T-helper 1 cell (primary cell): ENCODE data around the gene HPS1.
"Not testable (repeated sequence)": the region's sequence is repeated elsewhere in the genome, so short reads cannot be mapped to it uniquely, and the experiment has no call there.

Source experiments
- DNase-seq, 5 donors: peaks; one replicate each; pipeline ENCODE4 v3.0.0-alpha.2; 2012 to 2020

Gene HPS1

DNA sequence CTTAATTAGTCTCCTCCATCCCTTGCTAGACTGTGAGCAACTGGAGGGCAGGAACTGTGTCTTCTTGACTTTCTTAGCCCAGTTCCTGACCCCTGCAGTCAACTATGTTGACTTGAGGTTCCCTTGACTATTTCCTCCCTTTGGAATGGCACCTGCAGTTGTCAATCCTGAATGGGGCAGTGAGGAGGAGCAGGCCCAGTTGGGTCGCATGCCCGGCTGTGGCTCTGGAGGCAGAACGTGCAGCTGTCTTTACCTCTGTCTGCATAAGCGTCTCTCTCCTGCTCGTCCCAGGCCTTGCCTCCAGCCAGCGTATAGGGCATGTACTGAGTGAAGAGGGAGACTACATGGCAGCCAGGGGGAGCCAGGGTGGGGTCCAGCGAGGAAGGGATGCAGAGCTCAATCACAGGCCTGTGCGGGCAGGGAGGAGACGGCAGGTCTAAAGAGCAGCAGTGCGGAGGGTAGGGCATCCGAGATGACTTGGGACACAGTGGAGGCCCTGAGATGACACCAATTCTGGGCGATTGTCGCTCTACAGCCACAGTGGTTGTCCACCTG lies 58.6 kb downstream of the HPS1 start:
- no peak for DNase-seq

DNA sequence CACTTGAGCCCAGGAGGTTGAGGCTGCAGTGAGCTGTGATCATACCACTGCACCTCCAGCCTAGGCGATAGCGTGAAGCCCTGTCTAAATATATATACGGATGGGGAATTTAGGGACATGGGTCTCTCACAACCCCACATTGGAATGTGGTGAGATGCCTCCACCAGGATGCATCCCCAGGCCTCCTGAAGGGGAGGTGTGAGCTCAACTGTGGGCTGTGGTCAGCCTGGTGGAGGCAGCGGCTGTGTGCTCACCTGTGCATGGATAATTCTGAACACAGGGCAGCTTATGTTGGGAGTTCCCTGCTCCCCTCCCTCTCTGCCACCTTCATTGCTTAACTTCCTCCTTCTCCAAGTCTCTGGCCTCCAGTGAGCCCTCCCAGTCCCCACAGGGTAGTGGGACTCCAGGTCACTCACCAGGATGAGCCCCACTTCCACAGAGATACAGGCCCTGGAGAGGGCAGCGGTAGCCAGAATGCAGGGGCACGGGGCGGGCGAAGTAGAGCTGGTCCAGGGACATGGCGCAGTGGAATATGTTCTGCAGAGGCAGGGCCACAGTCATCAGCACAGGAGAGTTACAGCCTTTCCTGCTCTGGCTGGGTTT lies 62.1 kb downstream of the HPS1 start:
- no peak for DNase-seq

DNA sequence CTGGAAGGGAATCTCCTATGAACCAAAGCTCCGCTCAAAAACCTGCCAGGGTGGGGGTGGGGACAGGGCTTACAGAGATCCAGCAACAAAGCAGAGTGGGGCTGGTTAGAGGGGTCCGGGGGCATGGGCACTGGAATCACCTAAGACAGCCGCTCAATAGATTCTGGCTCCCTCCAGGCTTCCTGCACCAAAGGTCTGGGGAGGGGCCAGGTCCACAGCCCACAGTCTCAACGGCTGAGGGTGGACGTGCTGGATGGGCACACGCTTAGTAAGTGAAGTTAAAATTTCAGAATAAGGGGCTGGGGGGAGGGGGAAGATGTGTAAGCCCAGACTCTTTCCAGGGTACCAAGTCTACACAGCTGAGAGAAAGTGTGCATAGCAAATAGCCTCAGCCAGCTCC lies 62.9 kb downstream of the HPS1 start:
- no peak for DNase-seq

DNA sequence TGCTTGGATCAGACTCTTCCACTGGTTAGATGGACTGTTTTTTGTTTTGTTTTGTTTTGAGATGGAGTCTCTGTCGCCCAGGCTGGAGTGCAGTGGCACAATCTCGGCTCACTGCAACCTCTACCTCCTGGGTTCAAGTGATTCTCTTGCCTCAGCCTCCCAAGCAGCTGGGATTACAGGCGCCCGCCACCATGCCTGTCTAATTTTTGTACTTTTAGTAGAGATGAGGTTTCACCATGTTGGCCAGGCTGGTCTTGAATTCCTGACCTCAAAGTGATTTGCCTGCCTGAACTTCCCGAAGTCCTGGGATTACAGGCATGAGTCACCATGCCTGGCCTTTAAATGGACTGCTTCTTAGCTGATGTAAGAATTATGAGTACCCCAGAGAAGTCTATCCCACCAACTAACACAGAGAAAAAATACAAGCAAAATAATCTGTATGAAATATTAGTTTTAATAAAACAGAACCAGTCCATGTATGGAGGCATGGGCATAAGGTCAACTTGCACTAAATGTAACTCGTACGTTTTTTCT lies 63.5 kb downstream of the HPS1 start:
- not testable (repeated sequence) for DNase-seq

DNA sequence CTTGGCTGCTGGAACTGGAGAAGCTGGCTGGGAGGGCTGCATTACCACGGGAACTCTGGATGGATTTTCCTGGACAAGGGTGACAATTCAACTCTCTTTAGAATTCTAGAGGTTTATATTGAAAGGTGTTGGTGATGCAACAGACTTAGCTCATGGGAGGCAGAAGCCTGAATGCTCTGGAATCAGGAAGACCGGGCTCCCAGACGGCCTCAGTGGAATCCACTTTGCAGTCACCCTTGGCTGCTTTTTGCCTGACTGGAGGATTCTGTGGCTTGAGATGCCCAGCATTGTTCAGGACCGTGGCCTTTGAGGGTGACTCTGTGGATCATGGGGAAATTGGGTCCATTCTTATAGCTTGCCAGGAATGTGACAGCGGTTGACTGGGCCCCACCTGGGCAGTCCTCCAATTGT lies 64.0 kb downstream of the HPS1 start:
- no peak for DNase-seq

DNA sequence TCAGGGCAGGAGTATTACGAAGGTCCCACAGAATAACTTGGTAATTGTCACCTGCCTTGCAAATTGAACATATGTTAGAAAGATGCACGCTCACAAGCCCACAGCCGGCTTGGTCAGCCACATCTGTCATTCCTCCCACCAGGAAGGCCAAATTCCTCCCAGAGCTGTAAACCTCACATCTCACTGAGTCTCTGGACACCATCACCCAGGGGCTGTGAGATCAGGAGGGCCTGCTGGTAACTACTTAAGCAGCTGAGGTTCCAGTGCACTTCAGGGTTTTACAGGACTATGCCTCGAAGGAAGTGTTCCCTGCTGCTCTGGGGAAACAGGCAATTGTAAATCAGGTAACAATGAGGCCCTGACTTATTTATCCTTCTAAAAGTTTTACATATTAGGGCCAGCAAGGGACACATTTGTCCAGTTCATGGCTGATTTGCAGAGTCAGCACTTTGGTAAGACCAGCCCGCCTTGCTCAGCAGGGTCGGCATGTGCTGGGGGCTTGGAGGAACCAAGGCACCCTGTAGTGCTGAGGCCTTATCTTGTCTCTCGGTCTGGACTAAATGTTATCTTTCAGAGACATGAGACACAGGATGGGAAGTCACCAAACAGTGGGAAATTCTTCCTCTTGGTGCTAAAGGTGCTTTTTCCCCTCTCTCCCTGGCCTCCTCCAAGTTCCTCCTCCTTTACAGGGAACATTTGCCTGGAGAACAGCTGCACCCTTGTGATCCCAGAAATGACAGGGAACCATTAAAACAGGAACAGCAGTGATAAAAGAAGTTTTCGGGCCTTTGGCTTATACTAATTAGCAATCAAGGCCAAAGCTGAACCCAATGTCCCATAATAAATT lies 66.0 kb downstream of the HPS1 start:
- DNase-seq: no peak

DNA sequence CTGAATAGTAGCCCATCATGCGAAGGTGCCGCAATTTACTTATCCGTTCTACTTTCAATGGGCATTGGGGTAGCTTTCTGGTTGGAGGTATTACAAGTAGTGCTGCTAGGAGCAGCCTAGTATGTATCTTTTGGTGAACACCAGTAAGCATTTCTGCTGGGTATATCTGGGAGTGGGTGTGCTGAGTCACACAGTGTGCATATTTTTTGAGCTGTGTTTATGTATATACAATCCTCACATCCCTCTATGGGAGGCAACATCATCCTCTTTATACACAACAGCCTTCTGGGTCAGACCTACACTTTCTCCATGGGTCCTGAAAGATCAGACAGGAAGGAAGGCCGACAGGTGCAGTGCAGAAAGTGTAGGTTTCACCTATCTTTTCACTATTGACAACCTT lies 68.0 kb downstream of the HPS1 start:
- DNase-seq: no peak

DNA sequence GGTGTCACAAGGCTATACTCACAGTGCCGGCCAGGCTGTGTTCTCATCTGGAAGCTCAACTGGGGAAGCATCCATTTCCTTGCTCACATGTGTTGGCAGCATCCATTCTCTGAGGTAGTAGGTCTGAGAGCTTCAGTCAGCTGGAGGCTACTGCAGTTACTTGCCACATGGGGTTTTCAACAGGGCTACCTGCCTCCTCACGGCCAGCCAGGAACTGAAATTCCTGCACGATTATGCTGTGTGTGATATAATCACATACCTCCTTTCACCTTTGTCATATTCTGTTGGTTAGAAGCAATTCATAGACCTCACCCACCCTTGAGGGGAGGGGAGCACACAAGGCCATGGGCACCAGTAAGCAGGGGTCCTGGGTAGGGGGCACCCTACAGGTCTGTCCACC lies 69.2 kb downstream of the HPS1 start:
- DNase-seq: no peak

DNA sequence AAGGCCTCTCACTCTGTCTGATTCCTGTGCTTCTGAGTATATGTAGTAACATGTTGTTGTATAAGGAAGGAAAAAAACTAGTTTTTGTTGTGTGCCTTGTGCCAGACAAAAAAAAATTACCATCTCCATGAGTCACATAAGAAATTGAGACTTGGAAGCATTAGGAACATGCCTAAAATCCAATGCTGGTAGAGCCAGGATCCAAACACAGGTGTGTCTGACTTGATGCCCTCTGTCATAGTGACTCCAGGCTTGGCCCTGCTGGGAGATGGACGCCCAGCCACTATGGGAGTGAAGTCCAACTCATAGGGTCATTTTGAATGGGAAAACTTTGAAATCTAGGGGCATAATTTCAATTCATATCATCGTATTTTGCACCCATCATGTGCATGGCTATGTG lies 69.7 kb downstream of the HPS1 start:
- DNase-seq: no peak

DNA sequence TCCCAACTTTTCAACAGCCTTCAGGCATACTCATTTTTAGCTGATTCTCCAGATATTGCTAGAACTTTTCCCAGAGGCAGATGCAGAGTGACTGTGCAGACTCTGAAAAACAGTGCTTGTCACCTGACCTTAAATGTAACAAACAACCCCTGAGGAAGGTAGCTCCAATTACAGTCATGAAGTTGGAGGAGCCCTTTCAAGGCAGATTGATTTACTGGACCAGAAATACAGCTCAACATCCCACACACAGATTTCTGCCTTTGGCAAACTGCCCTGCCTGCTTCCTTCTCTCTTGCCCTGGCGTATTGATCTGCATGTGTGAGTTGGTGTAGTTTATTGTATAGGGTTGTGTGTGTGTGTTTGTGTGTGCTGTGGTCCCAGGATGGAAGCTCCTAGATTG lies 70.2 kb downstream of the HPS1 start:
- DNase-seq: no peak

DNA sequence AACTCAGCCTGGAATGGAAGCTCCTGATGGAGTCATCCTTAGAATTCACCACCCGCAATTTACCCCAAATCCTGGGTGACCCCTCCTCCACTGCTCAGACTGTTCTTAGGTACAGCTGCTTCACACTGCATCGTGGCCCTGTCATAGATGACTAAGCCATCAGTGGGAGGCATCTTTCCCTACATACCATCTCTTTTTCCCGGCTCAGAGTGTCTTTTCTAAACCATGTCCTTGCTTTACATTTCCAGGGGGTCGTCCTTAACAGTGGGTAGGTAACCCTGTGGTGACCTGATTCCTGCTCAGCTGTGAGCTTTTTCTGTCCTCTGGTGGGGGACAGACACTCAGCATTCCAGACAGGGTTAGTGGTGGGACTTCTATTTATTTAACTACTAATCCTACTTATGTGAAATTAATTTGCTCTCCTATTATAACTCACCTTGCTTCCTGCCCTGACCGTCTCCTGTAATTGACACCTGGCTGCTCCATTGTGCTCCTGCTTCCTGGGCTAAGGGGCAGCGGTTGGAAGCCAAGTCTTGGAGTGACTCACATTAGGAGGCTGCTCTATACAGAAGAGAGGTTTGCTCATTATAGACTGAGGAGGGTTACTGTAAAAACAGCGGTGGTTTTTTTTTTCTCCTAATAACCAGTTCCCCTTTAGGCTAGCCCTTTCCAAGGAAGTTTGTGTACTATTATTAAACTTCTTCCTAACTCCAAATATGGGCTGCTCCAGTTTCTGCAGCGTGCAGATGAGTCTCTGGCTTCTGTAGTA lies 72.3 kb downstream of the HPS1 start:
- DNase-seq: no peak

DNA sequence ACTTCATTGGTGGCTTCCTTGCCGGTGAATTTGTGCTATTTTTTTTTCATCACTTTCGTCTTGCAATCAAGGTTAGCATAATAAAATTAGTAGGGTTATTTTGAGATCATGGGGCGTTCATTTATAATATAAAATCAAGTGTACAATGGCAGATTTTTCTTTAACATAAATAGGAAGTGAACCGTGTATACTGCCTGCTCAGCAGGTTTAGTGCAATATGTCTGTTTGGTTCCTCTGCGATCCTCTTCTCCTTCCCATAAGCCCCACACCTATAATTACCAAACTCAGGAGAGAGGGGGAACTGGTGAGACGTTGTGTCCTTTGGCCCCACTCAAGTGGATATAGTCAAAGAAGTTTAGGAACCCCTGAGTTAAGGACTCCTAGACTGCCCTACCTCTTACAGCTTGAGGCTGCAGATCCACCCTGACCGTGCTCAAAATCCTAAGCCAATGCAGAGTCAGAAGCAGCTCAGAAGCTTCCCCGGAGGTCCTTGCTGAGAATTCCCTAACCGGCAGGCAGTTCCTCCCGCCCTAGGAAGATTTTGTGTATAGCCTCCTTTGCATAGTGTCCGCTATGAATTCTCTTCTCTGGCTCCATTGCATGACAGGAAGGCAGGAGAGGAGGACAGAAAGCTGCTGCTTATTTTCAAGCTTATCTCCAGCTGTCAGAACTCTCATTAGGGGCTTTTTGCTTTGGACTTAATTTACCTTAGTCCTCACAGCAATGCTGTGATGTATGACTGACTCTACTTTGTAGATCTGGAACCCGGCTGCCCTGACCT lies 73.3 kb downstream of the HPS1 start:
- DNase-seq: no peak

DNA sequence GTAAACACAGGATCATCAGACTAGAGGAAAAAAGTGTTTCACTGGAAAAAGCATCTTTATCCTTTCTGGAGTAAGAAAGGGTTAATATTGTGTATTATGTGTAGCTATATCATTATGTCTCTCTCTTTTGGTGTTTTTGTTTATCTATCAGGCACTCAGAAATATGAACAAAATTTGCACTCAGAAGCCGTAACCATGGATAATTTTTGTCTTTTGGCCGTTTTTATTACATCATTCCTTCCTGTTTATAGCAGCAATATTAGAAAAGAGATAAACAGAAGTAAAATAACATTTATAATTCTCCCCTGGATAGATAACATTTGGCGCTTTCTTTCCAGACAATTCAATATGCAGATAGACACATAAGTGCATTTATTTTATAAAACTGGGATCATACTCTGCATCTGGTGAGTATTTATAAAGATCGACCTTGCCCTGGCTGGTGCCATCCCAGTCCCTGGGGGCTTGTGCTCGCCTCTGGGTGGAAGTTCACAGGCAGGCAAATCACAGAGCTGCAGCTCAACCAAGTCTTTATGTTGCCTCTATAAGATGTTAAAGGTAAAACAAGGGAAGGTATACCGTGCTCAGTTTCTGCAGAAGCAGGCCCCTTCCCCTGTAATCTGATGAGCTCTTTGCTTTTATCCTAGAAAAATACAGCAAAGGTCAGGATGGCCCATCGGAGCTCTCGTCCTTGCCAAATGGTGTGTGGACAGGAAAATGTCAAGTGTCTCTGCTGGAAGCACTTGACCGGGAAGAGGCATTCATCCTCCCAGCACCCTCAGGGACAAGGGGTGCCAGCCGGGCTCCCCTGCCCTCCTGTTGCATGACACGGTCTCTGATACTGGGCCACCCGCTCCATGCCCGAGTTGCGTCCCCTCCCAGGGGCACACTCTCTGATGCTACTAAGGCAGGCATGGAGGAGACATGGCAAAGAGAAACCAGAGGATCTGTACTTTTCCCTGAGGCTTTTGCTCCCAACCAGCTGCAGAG lies 75.6 kb downstream of the HPS1 start:
- DNase-seq: no peak

DNA sequence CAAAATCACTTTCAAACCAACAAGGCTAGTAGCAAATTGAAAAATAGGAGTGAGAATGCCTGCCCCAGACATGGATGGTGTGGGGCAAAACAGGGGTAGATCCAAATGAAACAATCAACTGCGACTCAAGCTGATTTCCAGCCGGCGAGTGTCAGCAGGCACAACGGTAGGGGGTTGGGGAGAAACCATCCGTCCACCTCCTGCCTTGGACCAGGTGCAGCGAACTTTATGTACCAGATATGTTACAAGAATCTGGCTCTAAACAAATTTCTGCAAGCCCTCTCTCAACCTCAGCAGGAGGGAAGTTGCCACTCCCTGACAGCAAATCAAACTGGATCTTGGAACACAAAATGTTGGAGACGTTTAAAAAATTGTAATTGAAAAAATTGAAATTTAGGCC lies 76.9 kb downstream of the HPS1 start:
- no peak for DNase-seq

DNA sequence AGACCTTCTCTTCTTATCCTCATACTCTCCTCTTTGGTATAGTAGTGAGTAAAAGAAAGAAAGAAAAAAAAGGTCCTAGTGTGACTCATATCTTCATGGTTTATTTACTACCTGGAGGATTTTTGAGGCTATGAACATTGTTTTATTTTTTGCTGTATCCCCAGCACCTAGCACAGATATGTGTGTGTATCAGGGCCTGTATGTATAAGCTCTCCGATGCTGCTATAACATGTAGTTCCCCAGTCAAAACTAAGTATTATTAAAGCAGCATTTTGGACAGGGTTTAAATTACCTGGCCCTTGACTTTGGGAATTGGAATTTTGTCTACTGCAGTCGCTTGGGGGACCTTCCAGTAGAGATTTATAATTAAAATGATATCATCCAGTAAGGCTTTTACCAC lies 78.1 kb downstream of the HPS1 start:
- no peak for DNase-seq

DNA sequence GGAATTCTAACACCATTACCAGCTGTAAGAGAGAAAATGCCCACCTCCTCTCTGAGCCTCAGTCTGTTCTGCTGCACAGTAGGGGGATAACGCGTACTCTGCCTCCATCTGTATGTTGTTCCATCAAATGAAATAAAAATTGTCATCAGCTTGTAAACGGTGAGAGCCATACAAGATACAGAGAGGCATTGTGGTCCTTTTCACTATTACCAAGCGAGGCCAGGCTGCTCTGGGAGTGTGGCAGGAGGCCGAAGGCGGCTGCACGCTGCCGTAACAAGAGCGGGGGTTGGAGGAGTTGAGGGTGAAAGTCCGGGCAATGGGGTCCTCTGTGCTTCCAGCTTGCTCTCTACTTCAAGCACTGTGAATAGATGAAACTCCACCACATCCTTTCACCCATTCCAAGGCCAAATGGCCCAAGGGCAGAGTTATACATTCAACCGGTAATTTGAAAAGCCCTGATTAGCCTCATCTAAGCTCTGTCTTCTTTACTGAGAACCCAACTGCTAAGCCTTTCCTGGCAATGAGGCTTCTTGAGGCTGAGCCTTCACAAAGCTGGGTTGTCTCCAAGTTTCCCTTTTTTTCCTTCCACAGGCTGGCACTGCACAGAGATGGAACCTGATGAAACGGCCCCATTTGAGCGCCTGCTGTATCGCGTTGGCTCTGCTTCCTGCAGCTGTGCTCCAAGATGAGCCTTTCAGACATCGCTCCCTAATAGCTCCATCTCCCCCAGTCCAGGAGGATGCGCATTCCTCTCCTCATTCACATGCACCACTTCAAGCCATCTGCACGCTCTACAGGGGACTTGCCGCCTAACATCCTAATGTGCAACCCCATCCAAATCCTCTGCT lies 78.9 kb downstream of the HPS1 start:
- DNase-seq: no peak
